Measurements from ENCODE around the gene CCDC175.

The CCDC175 gene

DNA sequence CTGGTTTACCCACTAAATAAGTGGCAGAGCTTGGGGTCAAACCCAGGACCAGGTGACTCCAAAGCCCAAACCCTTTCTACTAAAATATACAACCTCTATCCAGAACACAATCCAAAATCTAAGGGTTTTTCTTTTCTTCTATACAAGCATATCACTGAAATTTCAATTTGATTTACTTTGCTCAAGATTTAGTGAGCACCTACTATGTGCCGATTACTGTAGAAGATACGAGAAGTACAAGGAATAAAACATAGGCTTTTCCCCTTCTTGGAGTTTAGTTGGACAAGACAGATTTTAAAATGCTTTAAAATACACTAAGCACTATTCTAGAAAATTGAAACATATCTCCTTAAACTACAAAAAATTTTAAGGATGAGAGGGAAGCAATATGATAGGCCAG lies 95.2 kb downstream of the CCDC175 start:
- no peak for DNase-seq

DNA sequence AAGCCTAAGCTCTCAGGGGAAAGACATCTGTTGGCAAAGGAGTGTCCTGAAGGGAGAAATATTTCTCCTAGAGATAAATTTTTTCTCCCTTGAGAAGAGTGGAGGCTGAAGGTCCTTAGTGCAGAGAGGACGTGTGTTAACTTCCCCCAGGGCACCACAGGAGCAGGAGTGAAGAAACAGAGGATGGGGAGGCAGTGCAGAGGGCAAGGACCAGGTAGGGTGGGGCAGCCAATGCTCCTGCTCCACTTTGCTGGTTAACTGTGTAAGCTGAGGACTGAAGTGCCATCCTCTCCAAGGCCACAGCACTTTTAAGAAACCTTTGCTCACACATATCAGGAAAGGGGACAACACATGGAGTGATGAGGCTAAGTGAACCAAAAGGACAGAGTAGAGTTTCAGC lies 96.4 kb downstream of the CCDC175 start:
- no peak for DNase-seq

DNA sequence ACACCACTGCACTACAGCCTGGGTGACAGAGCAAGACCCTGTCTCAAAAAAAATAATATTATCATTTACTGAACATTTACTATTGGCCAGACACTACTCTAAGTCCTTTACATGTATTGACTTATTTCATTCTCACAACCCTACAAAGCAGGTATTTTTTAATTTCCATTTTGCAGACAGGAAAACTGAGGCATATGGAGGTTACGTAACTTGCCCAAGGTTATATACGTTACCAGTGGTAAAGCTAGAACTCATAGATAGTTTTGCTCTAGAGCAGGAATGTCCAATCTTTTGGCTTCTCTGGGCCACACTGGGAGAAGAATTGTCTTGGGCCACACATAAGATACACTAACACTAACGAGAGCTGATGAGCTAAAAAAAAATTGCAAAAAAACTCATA lies 98.1 kb downstream of the CCDC175 start:
- no peak for DNase-seq

DNA sequence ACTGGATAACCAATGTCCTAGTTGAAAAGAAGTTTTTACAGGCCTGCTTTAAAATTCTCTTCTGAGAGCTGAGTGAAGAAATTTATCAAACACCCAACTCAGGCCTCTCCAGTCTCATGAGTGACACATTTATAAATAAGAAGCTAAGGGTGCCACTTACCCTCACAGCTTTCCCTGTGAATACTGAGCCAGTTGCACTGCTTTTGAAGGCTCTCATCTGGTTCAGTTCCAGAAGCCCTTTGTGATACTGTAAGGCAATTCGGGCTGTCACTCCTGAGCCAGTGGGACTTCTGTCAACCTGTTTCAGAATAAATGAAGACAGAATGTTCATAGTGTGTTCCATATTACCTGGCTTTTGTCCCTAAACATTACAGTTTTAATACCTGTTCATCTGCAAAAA lies 100.9 kb downstream of the CCDC175 start:
- DNase-seq = no peak

DNA sequence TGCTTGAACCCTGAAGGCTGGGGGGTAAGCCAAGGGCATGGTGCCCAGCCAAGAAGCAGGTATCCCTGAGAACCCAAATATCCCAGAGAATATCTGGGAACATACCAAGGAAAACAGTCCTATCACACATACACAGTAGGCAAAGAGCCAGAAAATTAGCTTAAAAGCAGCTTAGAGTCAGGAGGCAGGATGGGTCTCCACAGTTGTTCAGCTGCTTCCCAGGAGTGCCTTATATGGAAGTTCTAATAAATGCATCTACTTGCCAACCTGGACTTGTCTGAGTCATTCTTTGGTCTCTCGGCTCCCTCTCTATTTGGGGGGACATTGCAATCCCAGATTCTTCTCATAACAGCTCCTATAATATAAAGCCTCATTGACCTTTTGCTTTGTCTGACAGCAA lies 102.4 kb downstream of the CCDC175 start:
- no peak for DNase-seq

DNA sequence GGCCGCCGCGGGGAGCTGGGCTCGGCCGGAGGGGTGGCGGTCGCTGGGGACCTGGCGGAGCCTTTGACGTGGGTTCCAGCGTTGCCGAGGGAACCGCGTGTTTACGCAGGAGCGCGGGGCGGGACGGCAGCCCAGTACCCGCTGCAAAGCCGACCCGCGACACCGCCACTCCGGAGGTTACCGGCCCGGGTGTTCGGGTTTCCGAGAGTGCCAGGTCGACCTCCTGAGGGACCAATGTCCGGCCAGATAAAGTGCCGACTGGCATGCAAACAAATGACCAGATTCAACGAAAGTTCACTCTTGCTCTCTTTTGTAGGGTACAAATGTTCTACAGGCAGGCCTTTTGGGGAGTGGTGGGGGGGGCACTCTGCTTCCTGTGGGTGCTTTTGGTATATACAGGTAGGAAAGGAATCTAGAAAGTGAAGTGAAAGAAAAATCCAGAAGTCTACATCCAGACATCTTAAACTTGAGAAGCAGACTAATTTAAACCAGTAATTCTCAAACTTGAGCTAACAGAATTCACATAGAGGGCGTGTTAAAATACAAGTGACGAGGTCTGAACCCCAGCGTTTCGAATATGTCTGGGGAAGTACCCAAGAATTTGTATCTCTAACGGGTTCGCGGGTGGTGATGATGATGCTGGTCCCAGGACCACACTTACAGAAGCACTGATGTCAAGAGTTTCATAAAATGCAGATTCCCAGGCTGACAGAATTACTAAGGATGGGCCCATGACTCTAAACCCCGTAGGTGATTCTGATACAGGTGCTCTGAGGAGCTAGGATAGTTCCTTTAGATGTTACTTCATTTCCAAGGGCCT lies 111.1 kb downstream of the CCDC175 start, which contains the start of gene GPR135:
Gene GPR135, minus strand, starts transcription at position 65 of the 820 bp plus-strand sequence. CDS start 154 bp downstream, outside the sequence.
- DNase-seq = peak in 3 of 4 experiments; percentile 7 to 41 (median 20)

DNA sequence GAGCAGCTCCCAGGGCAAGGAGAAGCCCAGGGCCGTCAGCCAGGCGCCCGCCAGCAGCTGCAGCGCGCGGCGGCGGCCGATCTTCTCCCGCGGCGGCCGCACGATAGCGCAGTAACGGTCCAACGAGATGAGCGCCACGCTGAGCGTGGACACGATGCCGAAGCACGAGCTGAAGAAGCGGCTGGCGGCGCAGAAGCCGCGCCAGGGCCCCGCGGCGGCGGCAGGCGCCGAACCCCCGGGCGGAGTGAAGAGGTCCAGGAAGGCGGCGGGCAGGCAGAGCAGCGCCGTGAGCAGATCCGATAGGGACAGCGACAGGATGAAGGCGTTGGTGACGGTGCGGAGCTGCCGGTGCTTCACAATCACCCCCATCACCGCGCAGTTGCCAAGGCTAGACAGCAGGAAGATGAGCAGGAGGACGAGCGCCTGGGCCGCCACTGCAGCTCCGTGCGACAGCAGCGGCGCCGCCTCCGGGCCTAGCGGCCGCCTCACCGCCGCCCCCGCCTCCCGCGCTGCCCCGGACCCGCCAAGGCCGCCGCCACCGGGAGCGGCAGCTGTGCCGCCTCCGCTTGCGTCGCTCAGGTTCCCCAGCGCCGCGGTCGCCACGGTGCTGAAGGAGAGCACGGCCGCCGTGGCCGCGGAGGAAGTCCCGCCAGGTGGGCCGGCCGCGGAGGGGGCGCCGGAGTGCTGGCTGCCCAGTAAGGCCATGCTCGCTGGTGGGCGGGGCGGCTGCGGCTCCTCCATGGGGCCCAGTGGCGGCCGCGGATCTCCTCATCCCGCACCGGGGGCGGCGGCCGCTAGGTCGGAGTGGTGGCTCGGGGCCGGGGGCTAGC lies 111.9 kb downstream of the CCDC175 start:
- peak in 2 of 4 experiments; percentile 13 to 51 for DNase-seq

DNA sequence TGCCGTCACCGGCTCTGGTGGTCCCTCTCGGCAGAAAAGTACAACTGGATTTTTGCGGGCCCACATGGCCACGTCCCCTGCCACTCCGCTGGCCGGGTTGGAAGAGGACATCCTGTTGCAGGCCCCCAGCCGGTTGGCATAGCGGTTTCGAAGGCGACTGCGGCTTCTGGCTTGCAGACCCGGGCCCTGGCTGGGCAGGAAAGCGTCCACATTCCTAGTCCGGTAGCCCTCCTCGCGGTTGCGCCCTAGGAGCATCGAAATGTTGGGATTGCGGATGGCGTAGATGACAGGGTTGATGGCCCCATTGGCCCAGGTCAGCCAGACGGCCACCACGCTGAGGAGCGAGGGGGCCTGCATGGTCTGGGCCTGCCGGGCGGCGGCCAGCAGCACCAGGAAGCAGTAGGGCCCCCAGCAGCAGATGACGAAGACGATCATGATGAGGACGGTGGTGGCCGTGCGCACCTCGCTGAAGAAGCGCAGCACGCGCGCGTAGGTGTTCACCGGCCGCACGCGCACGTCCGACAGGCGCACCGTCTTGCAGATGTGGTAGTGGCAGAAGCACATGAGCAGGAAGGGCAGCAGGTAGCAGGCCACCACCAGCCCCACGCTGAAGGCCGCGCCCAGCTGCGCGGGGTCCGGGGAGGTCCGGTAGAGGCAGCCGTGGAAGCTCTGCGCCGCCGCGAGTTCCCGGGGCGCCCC lies 112.7 kb downstream of the CCDC175 start:
- peak in 1 of 4 experiments; percentile 12 for DNase-seq

DNA sequence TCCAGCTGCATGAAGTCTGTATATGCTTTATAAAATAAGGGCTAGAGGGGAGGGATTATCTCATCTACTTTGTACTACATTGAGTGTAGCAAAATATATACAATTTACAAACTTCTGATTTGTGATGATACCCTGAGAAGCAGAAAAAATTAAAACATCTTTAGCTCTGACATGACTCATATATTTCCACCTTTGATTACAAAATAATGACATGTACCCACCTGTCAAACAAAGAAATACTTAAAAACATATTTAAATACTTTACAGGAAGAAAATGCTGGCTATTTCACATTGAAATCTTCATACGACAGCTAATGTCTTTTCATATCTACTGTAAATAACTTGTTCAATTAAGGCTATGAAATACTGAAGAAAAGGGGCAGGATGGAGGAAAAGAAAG lies 114.7 kb downstream of the CCDC175 start:
- DNase-seq = no peak

DNA sequence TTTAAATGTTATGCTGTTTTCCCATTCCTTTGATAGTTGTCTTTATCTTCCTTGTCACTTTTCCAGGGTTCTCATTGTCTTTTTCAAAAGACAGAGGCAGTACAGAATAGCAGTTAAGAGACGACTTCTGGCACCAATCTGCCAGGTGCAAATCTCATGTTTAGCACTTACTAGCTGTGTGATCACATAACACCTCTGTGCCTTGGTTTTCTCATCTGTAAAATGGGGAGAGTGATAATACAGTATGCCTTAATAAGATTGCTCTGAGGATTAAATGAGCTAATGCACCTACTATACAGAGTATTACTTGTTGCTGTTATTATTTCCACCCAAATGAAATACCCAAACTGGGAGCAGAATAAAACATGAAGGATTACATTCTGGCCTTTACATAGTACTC lies 116.2 kb downstream of the CCDC175 start:
- DNase-seq = no peak

DNA sequence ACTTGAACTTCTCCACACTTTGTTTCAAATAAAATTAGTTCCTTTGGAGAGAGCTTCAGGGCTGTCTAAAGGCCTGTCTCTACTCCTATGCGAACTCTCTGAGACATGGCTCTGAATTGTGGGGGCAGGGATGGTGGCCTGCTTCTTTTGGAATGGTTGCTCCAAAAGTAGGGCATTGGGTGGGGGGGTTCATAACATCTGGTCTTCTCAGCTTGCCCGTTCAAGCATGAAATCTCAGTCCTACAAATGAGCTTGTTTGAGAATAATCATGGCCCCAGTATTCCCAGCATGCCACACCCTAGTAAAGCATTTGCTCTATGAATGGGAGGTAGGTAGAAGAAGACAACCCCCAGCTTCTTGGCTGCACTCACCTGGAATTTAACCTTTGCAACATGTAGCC lies 118.1 kb downstream of the CCDC175 start:
- no peak for DNase-seq

DNA sequence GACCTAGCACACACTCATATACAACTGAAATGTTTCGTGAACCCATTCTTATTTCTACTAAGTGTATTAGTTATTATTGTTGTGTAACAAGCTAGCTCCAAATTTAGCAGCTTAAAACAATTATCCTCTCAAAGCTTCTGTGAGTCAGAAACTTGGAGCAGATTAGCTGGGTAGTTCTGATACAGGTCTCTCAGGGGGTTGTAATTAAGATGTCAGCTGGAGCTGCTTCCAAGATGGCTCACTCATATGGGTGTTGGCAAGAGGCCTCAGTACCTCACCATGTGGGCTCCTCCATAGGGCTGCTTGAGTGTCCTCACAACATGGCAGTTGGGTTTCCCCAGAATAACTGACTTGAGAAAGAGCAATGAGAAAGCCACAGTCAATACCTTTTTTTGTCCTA lies 121.2 kb downstream of the CCDC175 start:
- DNase-seq = no peak
